ENCODE data around the gene NOTCH4. TPM values are rescaled to one million over a fixed set of nuclear protein-coding genes. Genes with fewer than 3 reads are reported as not detected.

The NOTCH4 gene
- total and polyA plus RNA-seq, 12 donors = 7.1 to 136 (median 20.2) TPM

DNA sequence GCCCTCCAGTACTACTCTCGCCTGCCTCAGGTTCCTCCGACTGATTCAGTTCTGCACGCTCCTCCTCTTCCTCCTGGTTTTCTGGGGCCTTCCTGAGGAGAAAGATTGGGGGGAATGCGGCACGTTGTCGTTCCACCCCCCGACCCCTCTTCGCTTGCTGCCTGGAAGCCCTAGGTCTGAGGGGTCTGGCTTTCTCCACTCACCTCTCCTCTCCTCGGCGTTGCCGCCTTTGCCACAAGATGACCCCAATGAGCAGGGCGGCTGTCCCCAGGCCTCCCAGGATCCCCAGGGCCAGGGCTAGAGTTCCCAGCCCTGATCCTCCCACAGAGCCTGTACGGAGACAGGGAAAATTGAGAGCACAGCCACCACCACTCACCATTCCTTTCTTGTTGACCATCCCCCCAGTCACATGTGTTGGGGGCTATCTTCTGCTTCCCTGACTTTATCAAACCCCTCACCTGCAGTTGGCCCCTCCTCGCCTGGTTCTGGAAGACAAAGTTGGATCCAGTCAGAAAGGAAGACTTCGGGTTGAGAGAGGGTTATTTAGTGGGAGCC lies 42.6 kb downstream of the NOTCH4 start:
- TF ChIP-seq, protein P1, sequence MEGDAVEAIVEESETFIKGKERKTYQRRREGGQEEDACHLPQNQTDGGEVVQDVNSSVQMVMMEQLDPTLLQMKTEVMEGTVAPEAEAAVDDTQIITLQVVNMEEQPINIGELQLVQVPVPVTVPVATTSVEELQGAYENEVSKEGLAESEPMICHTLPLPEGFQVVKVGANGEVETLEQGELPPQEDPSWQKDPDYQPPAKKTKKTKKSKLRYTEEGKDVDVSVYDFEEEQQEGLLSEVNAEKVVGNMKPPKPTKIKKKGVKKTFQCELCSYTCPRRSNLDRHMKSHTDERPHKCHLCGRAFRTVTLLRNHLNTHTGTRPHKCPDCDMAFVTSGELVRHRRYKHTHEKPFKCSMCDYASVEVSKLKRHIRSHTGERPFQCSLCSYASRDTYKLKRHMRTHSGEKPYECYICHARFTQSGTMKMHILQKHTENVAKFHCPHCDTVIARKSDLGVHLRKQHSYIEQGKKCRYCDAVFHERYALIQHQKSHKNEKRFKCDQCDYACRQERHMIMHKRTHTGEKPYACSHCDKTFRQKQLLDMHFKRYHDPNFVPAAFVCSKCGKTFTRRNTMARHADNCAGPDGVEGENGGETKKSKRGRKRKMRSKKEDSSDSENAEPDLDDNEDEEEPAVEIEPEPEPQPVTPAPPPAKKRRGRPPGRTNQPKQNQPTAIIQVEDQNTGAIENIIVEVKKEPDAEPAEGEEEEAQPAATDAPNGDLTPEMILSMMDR (IDR thresholded peaks at IDR 0.05) = no peak
- no peak for TF ChIP-seq POLR2A (IDR thresholded peaks at IDR 0.05)
- intact Hi-C loops (cut with DNase I) = no loop called here
- H3K27me3 ChIP-seq = no peaks in the 10 kb centered on the region
- no peak overlapping the region for H3K4me3 ChIP-seq
- H3K27ac ChIP-seq = no peak overlapping the region
- no peaks in the 10 kb centered on the region for H3K9me3 ChIP-seq (replicated peaks in 1 of 3)
- peaks cover 23 to 33% of the 10 kb centered on the region in 2 donors for H3K4me1 ChIP-seq (replicated peaks in 1 of 2)
- H3K36me3 ChIP-seq (replicated peaks in 1 of 2) = peaks cover 0 to 41% of the 10 kb centered on the region in 2 donors
- DNase-seq = peak in 1 of 7 donors; percentile 27
- 83 to 89% (median 87%) methylated on average over 15 of the region's 15 CpGs for WGBS, 4 donors

DNA sequence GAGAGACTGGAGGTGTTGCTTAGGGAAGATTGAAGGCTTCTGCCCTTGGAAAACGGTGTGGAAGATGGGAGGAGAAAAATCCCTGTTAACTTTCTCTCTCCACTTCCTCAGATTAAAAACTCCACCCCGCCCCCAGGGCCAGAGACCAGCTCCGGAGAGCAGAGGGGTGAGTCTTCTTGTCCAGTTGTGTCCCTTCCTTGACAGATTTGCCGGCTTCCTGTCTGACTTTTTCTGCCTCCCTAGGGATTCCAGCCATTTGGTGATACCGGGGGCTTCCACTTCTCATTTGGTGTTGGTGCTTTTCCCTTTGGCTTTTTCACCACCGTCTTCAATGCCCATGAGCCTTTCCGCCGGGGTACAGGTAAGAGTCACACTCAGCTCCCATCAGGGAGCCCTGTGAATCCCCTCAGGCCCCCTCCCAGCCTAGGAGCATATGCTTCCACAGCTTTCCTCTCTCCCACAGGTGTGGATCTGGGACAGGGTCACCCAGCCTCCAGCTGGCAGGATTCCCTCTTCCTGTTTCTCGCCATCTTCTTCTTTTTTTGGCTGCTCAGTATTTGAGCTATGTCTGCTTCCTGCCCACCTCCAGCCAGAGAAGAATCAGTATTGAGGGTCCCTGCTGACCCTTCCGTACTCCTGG lies 44.0 kb downstream of the NOTCH4 start:
- Histone ChIP-seq H3K27ac (peak overlapping the region in 1 of 5 donors; percentile 95), H3K9me3 (replicated peaks in 1 of 3) (no peaks in the 10 kb centered on the region), H3K4me3 (no peak overlapping the region), H3K36me3 (replicated peaks in 1 of 2) (peaks cover 0 to 37% of the 10 kb centered on the region in 2 donors), H3K27me3 (no peaks in the 10 kb centered on the region), H3K4me1 (replicated peaks in 1 of 2) (peaks cover 32 to 35% of the 10 kb centered on the region in 2 donors)
- peak in 1 of 7 donors; percentile 18 for DNase-seq
- TF ChIP-seq, protein P1 (IDR thresholded peaks at IDR 0.05) = no peak
- TF ChIP-seq POLR2A (IDR thresholded peaks at IDR 0.05) = no peak
- intact Hi-C loops (cut with DNase I) = no loop called here
- 63 to 72% (median 64%) methylated on average over 10 of the region's 10 CpGs for WGBS, 4 donors

DNA sequence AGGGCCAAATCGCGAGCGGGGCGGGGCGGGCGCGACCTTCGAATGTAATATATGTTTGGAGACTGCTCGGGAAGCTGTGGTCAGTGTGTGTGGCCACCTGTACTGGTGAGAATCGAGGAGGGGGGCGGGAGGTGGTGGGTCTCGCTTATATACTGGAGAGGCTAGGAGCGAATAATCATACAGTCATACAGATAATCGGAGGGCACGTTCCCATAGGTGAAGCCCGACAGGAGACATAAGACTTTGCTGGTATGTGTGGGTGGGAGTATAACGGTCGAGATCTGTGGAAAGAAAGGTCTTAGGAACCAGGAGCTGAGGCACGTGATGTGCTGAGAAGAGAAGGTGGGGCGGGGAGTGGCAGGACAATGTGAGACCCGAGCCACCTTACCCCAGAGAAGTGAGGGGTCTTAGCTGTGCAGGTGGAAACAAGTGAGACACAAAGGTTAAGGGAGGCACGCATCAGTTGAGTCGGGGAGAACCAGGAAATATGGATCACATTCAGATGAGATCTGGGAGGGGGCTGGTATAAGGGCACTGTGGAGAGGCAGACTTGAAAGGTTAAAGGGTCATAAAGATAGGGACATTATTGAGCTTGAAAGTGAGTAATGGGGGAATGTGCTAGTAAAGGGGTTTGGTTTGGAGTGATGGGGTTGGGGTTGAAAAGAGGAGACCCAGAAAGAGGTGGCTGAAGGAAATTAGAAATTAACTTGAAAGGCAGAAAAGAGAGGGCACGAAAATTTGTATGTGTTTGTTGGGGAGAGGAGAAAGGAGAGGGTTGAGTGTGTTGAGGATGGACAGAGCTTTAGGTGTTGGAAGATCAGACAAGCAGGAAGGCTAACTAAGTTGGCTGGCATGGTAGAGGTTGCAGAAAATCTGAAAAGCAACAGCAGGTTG lies 45.1 kb downstream of the NOTCH4 start:
- no peak for TF ChIP-seq POLR2A (IDR thresholded peaks at IDR 0.05)
- TF ChIP-seq, protein P1 (IDR thresholded peaks at IDR 0.05) = no peak
- H3K27ac ChIP-seq = peak overlapping the region in 4 of 5 donors; percentile 87 to 98 (median 94)
- intact Hi-C loops (cut with DNase I) = no loop called here
- peak overlapping the region; percentile 32 to 84 (median 54) for H3K4me3 ChIP-seq
- H3K4me1 ChIP-seq (replicated peaks in 1 of 2) = peaks cover 33 to 40% of the 10 kb centered on the region in 2 donors
- no peaks in the 10 kb centered on the region for H3K27me3 ChIP-seq
- WGBS, 4 donors = 2 to 3% (median 3%) methylated on average over 22 to 24 of the region's 24 CpGs
- peaks cover 0 to 37% of the 10 kb centered on the region in 2 donors for H3K36me3 ChIP-seq (replicated peaks in 1 of 2)
- DNase-seq = no peak
- H3K9me3 ChIP-seq (replicated peaks in 1 of 3) = no peaks in the 10 kb centered on the region

Data from adrenal gland (tissue), 12 donors.